Inflammatory macrophage (primary cell): ENCODE measurements around the gene TGFBR3.

Experiments used
- DNase-seq, 2 donors: peaks; one replicate each; pipeline ENCODE4 v3.0.0-alpha.2; 2020 to 2022

The TGFBR3 gene

GRCh38 chr1:91754348-91754747, 131.6 kb downstream of the TGFBR3 start:
- no peak for DNase-seq

- no peak for DNase-seq
These were observed 132.1 kb downstream of the TGFBR3 start for GRCh38 chr1:91753878-91754277.

GRCh38 chr1:91752324-91752723, 133.6 kb downstream of the TGFBR3 start:
- DNase-seq, result no peak

- DNase-seq, result no peak
These were observed 134.7 kb downstream of the TGFBR3 start for GRCh38 chr1:91751275-91751674.

DNA sequence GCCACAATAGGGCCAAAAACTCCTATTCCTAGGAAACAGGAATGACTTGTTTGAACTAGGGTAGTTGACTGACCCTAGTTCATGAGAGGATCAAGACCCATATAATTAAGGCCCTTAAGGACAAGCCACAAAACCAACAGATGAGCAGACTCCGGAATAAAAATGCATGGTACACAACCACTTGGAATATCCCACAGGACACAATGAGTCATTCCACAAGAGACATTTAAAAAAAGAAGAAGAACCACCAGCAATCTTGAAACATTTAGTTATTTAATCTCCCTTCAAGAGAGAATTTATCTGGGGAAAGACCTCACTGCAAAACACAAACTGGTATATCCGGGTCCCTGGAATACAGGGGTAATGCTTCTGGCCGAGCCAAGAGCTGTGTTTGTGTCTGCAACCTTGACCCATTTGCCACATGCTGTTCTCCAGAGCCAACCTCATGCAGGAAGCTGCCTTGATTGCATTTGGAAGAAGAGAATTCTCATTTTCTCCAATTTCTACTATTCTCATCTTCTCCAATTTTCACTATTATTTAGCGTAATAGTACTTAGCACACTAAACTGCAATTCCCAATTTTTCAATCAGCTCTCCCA, 135.5 kb downstream of the TGFBR3 start:
- no peak for DNase-seq

- DNase-seq, result no peak
These were observed 136.1 kb downstream of the TGFBR3 start for GRCh38 chr1:91749788-91750231.

GRCh38 chr1:91747666-91748065, 138.3 kb downstream of the TGFBR3 start:
- DNase-seq, result no peak

DNA sequence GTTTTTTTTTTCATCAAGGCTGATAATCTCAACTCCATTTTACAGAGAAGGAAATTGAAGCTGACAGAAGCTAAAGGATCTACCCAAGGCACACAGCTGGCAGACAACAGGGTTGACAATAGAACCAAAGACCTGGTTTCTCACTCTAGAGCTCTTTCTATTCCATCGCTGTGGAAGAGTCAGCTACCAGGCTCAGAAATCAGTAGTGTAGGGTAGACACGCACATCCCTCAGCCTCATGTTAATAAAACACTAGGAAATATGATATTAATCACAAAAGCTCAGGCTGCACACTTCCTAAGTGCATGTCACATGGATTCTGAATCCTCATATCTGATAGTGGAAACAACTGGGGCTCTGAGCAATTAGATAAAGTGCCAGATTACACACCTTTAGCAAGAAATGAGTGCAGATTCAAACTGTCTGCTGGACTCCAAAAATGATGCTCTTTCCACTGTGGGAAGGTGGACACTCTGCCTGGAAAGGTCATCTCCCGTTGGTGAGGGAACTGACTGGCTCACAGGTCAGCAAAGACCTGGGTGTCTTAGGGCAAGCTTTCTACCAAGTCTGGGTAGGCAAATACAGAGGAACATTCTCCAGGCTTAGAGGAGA, 139.1 kb downstream of the TGFBR3 start:
- DNase-seq, result no peak

- no peak for DNase-seq
These were observed 140.1 kb downstream of the TGFBR3 start for GRCh38 chr1:91745640-91746373.

DNA sequence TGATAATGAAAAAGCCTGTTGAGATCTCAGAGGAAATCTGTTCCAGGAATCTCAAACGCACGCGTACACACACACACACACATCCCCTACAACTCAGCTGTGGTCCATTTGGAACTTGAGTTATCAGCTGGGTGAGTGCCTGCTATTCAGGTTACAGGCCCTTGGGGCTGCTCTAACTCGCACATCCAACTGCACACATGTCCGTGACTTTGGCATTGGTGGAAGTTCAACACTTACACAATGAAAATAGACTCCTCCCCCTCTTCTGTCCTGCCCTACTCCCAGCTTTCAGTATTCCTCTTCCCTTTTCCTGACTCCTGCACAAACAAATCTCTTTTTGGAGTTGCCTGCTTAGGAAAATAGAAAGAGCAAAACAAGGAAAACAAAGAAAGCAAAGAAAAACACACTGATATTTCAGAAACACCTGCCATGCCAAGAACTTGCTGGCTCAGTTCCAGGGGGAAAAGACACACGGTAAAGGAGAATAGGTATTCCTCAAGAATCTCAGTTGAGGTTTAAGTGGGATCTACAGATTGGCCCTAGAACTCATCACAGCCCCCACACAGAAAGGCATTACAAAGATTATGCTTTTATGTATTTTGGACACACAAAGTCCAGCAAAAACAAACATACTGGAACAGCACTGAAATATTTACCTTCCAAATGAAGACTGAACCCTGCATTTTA, 140.9 kb downstream of the TGFBR3 start:
- no peak for DNase-seq

GRCh38 chr1:91742848-91743292, 143.1 kb downstream of the TGFBR3 start:
- no peak for DNase-seq

GRCh38 chr1:91741906-91742305, 144.0 kb downstream of the TGFBR3 start:
- no peak for DNase-seq

DNA sequence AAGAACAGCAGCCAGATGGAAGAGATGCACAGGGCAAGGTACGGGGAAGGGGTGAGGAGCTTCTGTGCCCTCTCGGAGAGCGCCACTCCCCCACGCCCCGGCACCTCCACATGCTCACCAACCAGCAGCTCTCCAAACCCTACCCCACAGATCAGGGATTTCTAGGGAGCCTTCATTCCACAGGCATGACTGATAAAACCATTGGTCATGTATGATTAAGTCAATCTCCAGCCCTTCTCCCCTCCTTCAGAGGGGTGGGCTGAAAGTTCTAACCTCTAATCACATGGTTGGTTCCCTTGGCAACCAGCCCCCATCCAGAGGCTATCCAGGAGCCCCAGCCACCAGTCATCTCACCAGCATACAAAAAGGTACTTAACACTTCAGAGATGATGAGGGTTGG, 144.7 kb downstream of the TGFBR3 start:
- DNase-seq, result no peak

- no peak for DNase-seq
These were observed 148.3 kb downstream of the TGFBR3 start for GRCh38 chr1:91737650-91738049.

DNA sequence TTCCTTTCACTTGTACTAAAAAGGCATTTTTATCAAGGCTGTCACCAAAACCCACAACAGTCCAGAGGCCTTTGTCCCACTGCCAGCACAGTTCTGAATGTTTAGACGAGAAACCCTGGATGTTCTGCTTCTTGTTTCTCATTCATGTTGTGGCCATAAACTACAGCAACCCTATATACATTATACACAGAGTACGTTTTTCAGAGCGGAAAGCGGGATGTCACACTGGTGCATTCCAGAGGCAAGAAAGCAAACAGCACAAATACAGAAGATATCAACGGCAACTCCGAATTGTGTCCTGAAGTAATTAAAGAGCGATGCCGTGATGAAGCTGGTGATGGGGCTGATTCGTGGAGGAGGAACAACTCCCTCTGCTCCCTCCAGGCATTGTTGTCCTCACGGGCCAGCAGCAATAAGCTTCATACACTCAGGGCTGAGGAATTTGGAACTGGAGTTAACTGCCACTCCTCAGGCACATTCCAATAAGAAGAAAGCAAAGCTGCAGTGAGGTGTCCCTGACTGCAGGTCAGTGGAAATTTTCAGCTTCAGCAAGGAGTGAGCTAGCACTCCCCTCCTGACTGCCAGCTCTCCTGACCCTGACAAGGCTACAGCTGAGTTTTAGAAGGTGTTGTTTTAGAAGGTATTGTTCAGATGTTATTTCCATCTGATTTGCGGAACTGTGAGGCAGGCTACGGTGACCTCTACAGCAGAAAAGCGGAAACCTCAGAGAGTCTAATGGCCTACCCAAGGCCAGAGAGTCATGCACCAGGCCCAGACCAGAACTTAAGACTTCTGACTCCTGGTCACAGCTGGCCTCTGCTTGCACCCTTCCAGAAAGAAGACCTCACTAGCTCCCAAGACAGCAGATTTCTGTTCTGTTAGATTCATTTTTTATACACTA, 149.0 kb downstream of the TGFBR3 start:
- DNase-seq, result no peak

GRCh38 chr1:91736146-91736714, 149.7 kb downstream of the TGFBR3 start:
- DNase-seq, result no peak

DNA sequence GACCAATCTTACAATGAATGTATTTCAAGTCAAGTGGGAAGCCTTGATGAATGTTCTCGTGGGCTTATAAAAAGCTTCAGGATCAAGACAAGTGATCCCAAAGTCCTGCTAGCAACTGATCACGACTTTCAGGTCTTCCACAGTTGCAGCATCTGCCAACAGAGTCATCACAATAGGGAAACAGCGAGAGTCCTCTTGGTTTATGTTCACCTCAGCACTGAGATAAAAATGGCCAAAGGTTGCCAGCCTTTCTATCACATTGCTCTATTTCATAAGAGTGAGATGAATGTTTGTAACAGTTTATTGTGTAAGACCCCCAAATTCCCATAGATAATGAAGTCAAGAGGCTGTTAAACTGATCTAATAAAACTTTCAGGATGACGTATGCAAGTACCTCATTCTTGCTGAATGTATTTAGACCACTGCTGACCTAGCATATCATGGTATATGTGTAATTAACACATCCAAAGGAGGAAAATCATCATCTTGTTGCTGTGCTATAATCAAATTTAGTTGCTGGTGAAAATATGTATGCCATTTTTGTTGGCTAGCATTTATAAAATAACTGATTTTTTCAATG, 150.6 kb downstream of the TGFBR3 start:
- DNase-seq, result no peak

GRCh38 chr1:91734761-91735160, 151.2 kb downstream of the TGFBR3 start:
- no peak for DNase-seq

DNA sequence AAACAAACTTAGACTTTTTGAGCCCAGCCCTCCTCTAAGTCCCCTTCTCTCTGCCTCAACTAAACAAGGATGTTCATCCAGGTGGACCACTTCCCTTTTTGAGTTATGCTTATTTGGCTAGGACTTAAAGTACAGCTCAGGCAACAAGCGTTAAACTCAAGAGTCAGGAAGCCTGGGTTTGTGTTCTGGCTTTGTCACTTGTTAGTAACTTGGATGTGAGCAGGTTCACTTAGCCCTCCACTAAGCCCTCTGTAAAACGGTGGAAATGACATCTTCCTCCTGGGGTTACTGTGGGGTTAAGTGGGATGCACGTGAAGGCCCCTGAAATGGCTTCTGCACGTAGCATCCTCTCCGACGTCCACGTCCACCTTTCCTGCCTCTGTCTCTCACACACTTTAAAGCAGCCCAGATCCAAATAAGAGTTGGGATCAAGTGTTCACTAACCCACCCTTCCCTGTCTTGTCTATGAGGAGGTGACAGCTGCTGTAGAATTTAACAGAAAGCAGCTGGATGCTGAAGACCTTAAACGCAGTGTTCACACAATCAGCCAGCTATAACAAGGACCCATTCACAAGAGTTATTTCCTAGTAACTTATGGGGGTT, 152.7 kb downstream of the TGFBR3 start:
- no peak for DNase-seq

GRCh38 chr1:91732291-91733107, 153.5 kb downstream of the TGFBR3 start:
- no peak for DNase-seq
